Central memory CD8-positive, alpha-beta T cell (primary cell): ENCODE results near the gene CD300A.
A peak's percentile ranks its signal among the peaks of the same experiment; 100 is the strongest.
"Not testable (repeated sequence)": the region's sequence is repeated elsewhere in the genome, so short reads cannot be mapped to it uniquely, and the experiment has no call there.

ENCODE experiments used
- ATAC-seq: fragments of 150-1000 bp; cut with Tn5 transposase; replicated peaks from 2 replicates; pipeline ENCODE4 v1.10.0; 2022; ENCODE audit warnings: mild to moderate bottlenecking, moderate FRiP score, moderate number of reproducible peaks; ENCODE audit not compliant: poor library complexity, severe bottlenecking; ENCODE audit errors: extremely low read depth
- DNase-seq, 2 donors: peaks; one replicate each; pipeline ENCODE4 v3.0.0; 2021; ENCODE audit warnings: low spot score in 2 of 2
- H3K27ac Mint-ChIP-seq: one replicate; pipeline ENCODE4 v1.8.0; 2022; ENCODE audit warnings: low read depth, mild to moderate bottlenecking, moderate library complexity, mixed read lengths
- H3K27me3 Mint-ChIP-seq: one replicate; pipeline ENCODE4 v1.8.0; 2022; ENCODE audit warnings: mixed read lengths
- H3K36me3 Mint-ChIP-seq: one replicate; pipeline ENCODE4 v1.8.0; 2022; ENCODE audit warnings: mild to moderate bottlenecking, moderate library complexity, mixed read lengths; ENCODE audit not compliant: insufficient read depth
- H3K4me1 Mint-ChIP-seq: one replicate; pipeline ENCODE4 v1.8.0; 2022; ENCODE audit warnings: mixed read lengths
- H3K4me3 Mint-ChIP-seq: one replicate; pipeline ENCODE4 v1.8.0; 2022; ENCODE audit warnings: mild to moderate bottlenecking, moderate library complexity, mixed read lengths
- H3K9me3 Mint-ChIP-seq: one replicate; pipeline ENCODE4 v1.8.0; 2022; ENCODE audit warnings: mixed read lengths

The CD300A gene

DNA sequence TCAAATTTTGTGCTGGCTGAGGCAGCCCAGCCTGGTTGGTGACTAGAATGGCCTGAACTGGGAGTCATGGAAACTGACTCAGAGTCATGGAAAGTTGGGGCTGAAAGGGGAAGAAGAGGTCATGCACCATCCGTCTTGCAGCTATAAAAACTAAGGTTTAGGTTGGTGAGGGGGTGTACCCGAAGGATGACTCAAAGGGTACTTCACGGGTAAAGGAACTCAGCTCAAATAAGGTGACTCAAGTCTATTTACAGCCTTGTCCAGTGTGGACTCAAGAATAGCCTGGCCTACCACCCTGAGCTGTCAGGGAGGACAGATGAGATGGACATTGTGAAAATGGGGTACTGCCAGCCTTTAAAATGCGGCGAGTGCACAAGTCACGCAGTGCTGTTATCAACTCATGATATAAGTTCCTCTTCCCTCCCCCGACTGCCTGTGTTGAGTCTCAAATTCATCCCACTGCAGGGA lies 46.2 kb downstream of the CD300A start:
- peaks cover 38% of the 10 kb centered on the region for H3K27me3 Mint-ChIP-seq
- DNase-seq (peak in 1 of 2 donors; percentile 9), ATAC-seq (no peak)
- H3K36me3 Mint-ChIP-seq = peaks cover 14% of the 10 kb centered on the region
- peaks cover 10% of the 10 kb centered on the region for H3K4me1 Mint-ChIP-seq
- H3K4me3 Mint-ChIP-seq = no peak overlapping the region
- H3K9me3 Mint-ChIP-seq = peaks cover 11% of the 10 kb centered on the region
- no peak overlapping the region for H3K27ac Mint-ChIP-seq

DNA sequence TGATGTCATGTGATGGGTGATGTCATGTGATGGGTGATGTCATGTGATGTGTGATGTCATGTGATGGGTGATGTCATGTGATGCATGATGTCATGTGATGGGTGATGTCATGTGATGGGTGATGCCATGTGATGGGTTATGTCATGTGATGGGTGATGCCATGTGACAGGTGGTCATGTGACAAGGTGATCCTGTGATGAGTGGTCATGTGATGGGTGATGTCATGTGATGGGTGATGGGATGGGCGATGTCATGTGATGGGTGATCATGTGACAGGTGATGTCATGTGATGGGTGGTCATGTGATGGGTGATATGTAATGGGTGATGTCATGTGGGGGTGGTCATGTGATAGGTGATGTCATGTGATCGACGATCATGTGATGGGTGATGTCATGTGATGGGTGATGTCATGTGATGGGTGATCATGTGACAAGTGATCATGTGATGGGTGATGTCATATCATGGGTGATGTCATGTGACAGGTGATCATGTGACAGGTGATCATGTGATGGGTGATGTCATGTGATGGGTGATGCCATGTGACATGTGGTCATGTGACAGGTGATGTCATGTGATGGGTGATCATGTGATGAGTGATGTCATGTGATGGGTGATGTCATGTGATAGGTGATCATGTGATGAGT lies 47.7 kb downstream of the CD300A start:
- ATAC-seq = peak; percentile 57
- peak overlapping the region; percentile 93 for H3K27ac Mint-ChIP-seq
- peak; percentile 22 to 65 for DNase-seq

DNA sequence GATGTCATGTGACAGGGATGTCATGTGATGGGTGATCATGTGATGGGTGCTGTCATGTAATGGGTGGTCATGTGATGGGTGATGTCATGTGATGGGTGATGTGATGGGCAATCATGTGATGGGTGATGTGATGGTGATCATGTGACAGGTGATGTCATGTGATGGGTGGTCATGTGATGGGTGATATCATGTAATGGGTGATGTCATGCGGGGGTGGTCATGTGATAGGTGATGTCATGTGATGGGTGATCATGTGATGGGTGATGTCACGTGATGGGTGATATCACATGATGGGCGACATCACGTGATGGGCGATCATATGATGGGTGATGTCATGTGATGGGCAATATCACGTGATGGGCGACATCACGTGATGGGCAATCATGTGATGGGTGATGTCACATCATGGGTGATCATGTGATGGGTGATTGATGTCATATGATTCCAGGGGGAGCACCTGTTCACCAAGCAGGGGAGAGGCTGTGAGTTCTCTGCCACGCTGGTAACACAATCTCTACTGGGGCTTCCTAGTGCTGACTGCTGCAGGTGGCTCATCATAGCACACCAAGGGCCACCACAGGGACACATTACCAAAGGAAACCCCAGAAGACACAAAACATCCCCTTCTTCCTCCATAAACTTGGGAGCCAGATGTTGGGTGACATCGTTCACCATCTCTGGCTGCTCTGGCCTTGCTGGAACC lies 48.3 kb downstream of the CD300A start:
- ATAC-seq (no peak), DNase-seq (peak in 1 of 2 donors; percentile 19)
- H3K4me3 Mint-ChIP-seq = peak overlapping the region; percentile 53
- peak overlapping the region; percentile 93 for H3K27ac Mint-ChIP-seq
- peaks cover 10% of the 10 kb centered on the region for H3K4me1 Mint-ChIP-seq
- peaks cover 47% of the 10 kb centered on the region for H3K27me3 Mint-ChIP-seq
- H3K9me3 Mint-ChIP-seq = peaks cover 11% of the 10 kb centered on the region
- peaks cover 14% of the 10 kb centered on the region for H3K36me3 Mint-ChIP-seq

More for the DNA sequence above, 47.7 kb downstream of the CD300A start:
- Mint-ChIP-seq H3K36me3 (peaks cover 14% of the 10 kb centered on the region), H3K4me3 (peak overlapping the region; percentile 53), H3K27me3 (peaks cover 43% of the 10 kb centered on the region), H3K4me1 (peaks cover 10% of the 10 kb centered on the region), H3K9me3 (peaks cover 11% of the 10 kb centered on the region)

DNA sequence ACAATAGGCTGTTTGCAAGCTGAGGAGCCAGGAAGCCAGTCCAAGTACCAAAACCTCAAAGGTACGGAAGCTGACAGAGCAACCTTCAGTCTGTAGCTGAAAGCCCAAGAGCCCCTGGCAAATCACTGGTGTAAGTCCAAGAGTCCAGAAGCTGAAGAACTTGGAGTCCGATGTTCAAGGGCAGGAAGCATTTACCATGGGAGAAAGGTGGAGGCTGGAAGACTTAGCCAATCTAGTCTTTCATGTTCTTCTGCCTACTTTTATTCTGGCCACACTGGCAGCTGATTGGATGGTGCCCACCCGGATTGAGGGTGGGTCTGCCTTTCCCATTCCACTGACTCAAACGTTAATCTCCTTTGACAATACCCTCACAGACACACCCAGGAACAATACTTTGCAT lies 49.5 kb downstream of the CD300A start:
- ATAC-seq = no peak
- DNase-seq = peak in 1 of 2 donors; percentile 6
- H3K4me1 Mint-ChIP-seq = peaks cover 13% of the 10 kb centered on the region
- H3K4me3 Mint-ChIP-seq = no peak overlapping the region
- peaks cover 46% of the 10 kb centered on the region for H3K27me3 Mint-ChIP-seq
- H3K27ac Mint-ChIP-seq = no peak overlapping the region
- peaks cover 11% of the 10 kb centered on the region for H3K9me3 Mint-ChIP-seq
- H3K36me3 Mint-ChIP-seq = peaks cover 14% of the 10 kb centered on the region

DNA sequence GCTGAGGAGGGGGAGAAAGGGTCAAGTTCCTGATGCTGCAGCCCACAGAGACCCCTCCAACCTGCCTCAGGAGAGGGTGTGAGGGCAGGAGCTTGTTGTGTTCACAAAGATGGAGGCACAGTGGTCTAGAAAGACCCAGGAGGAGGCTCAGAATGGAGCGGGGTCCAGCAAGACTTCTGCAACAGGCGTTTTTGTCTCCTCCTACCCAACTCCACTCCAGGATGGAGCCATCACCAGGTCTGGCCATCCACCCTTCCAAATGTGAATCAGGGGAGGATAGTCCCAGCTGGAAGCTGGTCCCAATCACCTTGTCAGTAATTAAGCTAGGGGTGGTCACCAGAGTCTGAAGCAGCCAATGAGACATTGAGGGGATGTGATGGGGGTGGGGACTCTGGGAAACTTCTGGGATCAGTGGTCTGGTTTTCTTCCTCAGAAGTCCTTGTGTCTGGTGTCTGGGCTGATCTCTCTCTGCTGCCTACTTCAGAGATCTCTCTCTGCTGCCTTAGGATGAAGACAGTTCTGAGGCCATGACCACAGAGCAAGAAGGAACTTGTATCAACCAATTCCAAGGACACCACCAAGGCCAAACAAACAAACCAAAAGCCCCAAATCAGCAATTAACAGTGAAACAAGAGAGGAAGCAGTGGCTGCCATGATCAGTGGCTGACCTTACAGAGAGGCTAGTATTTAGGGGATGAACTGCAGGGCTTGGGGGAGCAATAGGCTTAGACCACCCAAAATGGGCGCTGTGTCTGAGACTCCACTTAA lies 50.3 kb downstream of the CD300A start:
- Mint-ChIP-seq H3K4me3 (no peak overlapping the region), H3K36me3 (peaks cover 16% of the 10 kb centered on the region), H3K9me3 (peaks cover 11% of the 10 kb centered on the region), H3K4me1 (peaks cover 21% of the 10 kb centered on the region), H3K27me3 (peaks cover 46% of the 10 kb centered on the region), H3K27ac (no peak overlapping the region)
- DNase-seq (no peak), ATAC-seq (no peak)

DNA sequence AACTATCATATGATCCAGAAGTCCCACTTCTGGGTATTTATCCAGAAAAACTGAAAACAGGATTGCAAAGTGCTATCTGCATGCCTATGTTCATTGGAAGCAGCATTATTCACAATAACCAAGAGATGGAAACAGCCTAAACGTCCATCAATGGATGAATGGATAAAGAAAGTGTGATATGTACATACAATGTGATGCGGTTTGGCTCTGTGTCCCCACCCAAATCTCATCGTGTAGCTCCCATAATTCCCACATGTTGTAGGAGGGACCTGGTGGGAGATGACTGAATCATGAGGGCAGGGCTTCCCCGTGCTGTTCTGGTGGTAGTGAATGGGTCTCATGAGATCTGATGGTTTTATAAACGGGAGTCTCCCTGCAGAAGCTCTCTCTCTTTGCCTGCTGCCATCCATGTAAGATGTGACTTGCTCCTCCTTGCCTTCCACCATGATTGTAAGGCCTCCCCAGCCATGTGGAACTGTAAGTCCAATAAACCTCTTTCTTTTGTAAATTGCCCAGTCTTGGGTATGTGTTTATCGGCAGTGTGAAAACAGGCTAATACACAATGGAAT lies 52.1 kb downstream of the CD300A start:
- DNase-seq, ATAC-seq, H3K27ac Mint-ChIP-seq, H3K4me3 Mint-ChIP-seq: not testable (repeated sequence)
- Mint-ChIP-seq H3K9me3 (peaks cover 11% of the 10 kb centered on the region), H3K27me3 (peaks cover 51% of the 10 kb centered on the region), H3K4me1 (peaks cover 24% of the 10 kb centered on the region), H3K36me3 (peaks cover 14% of the 10 kb centered on the region)

DNA sequence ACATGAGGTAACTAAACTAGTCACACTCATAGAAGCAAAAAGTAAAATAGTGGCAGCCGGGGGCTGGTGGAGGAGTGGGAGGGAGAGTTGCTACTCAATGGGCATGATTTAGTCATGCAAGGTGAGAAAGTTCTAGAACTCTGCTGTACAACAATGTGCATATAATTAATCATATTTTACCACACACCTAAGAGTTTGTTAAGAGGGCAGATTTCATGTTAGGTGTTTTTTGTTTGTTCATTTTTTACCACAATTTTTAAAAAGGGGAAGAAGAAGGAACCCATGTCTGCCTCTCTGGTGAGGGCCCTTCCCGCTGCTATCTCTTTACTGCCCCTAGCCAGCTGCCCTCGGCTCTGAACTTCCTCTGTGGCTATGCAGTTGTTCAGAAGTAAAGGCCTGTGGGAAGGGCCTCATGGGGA lies 53.6 kb downstream of the CD300A start:
- Mint-ChIP-seq H3K4me3 (no peak overlapping the region), H3K9me3 (no peaks in the 10 kb centered on the region), H3K27me3 (peaks cover 67% of the 10 kb centered on the region), H3K27ac (no peak overlapping the region), H3K36me3 (peaks cover 2% of the 10 kb centered on the region), H3K4me1 (peaks cover 14% of the 10 kb centered on the region)
- DNase-seq = peak in 1 of 2 donors; percentile 4
- no peak for ATAC-seq

DNA sequence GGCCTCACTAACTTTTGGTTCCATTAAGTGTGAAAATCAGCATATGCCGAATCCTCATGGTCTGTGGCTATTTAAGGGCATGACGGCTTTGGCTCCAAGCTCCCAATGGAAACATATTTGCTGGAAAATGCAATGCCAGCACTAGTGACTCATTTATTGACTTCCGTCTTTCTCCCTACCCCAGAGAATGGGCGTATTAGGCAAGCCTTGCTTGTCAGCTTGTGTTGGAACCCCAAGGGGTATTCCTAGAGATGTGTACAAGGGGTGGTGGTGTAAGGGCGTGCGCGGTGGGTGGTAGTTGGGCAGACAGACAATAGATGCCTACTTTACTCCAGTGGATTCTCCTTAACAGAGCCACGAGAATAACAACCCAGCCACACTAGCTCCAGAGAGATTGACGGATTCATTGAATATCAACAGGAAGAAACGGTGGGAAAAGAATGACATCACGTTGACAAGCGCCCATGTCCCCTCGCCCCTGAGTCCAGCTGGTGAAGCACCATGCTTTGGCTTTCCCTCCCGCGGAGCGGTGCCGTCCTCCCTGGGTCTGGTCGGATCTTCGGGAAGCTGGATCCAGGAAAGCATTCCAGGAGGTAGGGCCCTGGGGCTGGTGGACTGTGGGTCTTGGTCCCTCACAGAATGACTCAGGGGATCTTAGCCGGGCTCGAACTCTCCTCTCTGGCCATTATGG lies 54.5 kb downstream of the CD300A start:
- DNase-seq (peak in 1 of 2 donors; percentile 8), ATAC-seq (no peak)
- H3K4me1 Mint-ChIP-seq = peaks cover 14% of the 10 kb centered on the region
- peaks cover 2% of the 10 kb centered on the region for H3K36me3 Mint-ChIP-seq
- no peak overlapping the region for H3K4me3 Mint-ChIP-seq
- H3K27ac Mint-ChIP-seq = no peak overlapping the region
- peaks cover 75% of the 10 kb centered on the region for H3K27me3 Mint-ChIP-seq
- H3K9me3 Mint-ChIP-seq = no peaks in the 10 kb centered on the region

DNA sequence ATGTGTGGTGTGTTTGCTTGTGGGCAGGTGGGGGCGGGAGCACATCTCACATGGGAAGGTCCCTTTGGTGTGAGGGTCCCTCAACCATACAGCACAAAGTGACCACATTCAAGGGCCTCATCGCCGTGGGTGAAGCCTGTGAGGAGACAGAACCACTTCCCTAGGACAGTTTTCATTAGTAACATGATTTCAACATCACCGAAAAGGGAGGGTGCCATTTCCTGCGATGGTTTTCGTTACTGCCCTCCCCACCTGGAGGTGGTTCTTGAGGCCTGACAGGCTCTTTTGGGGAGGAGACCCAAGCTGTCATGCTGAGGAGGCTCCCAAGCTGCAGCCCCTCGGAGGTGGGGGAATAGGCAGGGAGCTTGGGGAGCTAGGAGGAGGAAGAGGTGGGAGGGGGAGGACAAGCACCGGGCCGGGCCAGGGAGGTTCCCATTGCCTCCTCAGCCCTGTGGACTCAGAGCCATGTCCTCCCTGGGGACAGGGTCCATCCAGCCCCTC lies 55.3 kb downstream of the CD300A start:
- ATAC-seq = no peak
- H3K27ac Mint-ChIP-seq = peak overlapping the region; percentile 45

DNA sequence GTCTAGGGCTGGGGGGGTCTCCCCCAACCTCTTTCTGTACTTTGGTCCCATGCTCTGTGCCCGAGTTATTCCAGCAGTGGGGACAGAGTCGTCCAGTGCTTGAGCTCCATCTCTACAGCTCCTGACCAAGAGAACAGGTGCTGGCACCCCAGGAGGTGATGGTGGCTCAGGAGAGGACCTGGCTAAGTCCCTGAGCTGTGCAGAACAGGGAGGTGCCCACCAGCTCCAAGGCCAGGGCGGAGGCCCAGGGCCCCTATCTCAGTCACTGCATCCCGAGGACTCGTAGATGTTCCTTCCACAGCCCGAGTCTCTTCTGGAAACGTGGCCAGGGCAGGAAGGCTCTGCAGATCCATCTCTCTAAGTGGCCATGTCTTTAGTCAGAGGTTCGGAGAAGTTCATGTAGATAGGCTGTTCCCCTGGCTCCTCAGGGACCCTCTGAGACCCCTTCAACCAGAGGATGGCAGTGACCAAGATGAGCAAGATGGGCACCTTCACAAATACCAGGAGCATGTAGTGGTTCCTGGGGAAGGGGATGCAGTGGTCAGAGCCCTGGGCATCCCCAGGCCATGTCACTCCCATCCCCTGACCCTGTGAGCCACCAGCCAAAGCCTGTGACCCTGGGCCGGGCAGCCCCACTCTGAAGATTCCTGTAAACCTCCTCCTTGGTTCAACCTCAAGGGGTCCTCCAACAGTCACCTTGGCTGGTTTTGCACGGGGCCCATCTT lies 56.1 kb downstream of the CD300A start:
- peaks cover 82% of the 10 kb centered on the region for H3K27me3 Mint-ChIP-seq
- no peaks in the 10 kb centered on the region for H3K9me3 Mint-ChIP-seq
- H3K4me1 Mint-ChIP-seq = peaks cover 14% of the 10 kb centered on the region
- DNase-seq (peak in 1 of 2 donors; percentile 10), ATAC-seq (no peak)
- no peak overlapping the region for H3K4me3 Mint-ChIP-seq
- H3K27ac Mint-ChIP-seq = no peak overlapping the region
- peaks cover 2% of the 10 kb centered on the region for H3K36me3 Mint-ChIP-seq

More for the DNA sequence above, 55.3 kb downstream of the CD300A start:
- peaks cover 2% of the 10 kb centered on the region for H3K36me3 Mint-ChIP-seq
- peaks cover 14% of the 10 kb centered on the region for H3K4me1 Mint-ChIP-seq
- peak in 1 of 2 donors; percentile 12 for DNase-seq
- H3K27me3 Mint-ChIP-seq = peaks cover 74% of the 10 kb centered on the region
- H3K4me3 Mint-ChIP-seq = no peak overlapping the region
- no peaks in the 10 kb centered on the region for H3K9me3 Mint-ChIP-seq

DNA sequence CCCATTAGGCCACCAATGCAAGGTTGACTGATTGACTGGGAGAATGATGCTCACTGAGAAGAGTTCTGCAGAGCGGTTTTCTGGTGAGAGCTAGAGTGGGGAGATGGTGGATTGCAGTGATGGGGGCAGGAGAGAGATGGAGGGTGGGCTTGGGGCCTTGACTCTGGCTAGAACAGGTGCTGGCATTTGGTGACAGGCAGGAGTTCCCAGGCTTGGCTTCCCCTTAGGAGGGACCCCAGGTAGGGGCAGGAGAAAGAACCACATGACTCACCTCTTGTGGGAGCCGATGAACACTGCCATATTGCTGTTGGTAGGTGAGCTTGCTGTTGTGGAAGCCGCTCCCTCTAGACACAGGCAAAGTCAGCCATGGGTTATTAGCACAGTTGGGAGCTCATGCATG lies 56.9 kb downstream of the CD300A start:
- peaks cover 14% of the 10 kb centered on the region for H3K4me1 Mint-ChIP-seq
- H3K9me3 Mint-ChIP-seq = no peaks in the 10 kb centered on the region
- peaks cover 85% of the 10 kb centered on the region for H3K27me3 Mint-ChIP-seq
- no peak overlapping the region for H3K4me3 Mint-ChIP-seq
- no peak for ATAC-seq
- DNase-seq = no peak
- H3K36me3 Mint-ChIP-seq = peaks cover 2% of the 10 kb centered on the region
- no peak overlapping the region for H3K27ac Mint-ChIP-seq
